GM12875 (cell line): ENCODE results near the gene ADAMTSL3.

Experiments
- H3K4me3 ChIP-seq: one replicate; pipeline ENCODE4 v1.5.1; 2011; ENCODE audit warnings: low read depth, low read length, control low read depth
- TF ChIP-seq, protein P1 (sequence below): IDR thresholded peaks from 2 replicates; pipeline ENCODE4 v1.5.1; 2011; ENCODE audit warnings: low read depth, mild to moderate bottlenecking, control low read depth, inconsistent platforms, low read length, moderate library complexity, borderline replicate concordance; ENCODE audit not compliant: insufficient read depth

ADAMTSL3 gene

DNA sequence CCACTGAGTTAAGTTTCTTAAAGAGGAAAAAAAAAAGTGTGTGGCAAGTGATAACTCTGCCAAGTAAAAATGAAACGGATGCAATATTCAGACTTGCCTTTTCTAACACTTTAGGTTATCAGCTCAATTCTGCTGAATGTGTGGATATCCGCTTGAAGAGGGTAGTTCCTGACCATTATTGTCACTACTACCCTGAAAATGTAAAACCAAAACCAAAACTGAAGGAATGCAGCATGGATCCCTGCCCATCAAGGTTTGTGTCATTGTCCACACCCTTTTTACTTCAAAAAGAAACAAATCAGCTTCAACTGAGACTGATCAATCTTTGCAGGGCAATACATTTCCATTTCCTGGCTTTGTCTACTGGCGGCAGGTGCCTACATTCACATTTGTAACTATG lies 236.1 kb downstream of the ADAMTSL3 start:
- TF ChIP-seq, protein P1, sequence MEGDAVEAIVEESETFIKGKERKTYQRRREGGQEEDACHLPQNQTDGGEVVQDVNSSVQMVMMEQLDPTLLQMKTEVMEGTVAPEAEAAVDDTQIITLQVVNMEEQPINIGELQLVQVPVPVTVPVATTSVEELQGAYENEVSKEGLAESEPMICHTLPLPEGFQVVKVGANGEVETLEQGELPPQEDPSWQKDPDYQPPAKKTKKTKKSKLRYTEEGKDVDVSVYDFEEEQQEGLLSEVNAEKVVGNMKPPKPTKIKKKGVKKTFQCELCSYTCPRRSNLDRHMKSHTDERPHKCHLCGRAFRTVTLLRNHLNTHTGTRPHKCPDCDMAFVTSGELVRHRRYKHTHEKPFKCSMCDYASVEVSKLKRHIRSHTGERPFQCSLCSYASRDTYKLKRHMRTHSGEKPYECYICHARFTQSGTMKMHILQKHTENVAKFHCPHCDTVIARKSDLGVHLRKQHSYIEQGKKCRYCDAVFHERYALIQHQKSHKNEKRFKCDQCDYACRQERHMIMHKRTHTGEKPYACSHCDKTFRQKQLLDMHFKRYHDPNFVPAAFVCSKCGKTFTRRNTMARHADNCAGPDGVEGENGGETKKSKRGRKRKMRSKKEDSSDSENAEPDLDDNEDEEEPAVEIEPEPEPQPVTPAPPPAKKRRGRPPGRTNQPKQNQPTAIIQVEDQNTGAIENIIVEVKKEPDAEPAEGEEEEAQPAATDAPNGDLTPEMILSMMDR: no peak
- H3K4me3 ChIP-seq: no peak overlapping the region

- no peak overlapping the region for H3K4me3 ChIP-seq
- TF ChIP-seq, protein P1: no peak
These were observed 236.7 kb downstream of the ADAMTSL3 start for GRCh38 chr15:83890587-83890986.

- no peak overlapping the region for H3K4me3 ChIP-seq
- TF ChIP-seq, protein P1: no peak
These were observed 238.6 kb downstream of the ADAMTSL3 start for GRCh38 chr15:83892498-83892897.

- TF ChIP-seq, protein P1: no peak
These were observed 239.4 kb downstream of the ADAMTSL3 start for GRCh38 chr15:83893308-83893707.

GRCh38 chr15:83897037-83897436 lies 243.1 kb downstream of the ADAMTSL3 start:
- H3K4me3 ChIP-seq: no peak overlapping the region
- TF ChIP-seq, protein P1: no peak

More at GRCh38 chr15:83893308-83893707, 239.4 kb downstream of the ADAMTSL3 start:
- H3K4me3 ChIP-seq: no peak overlapping the region

DNA sequence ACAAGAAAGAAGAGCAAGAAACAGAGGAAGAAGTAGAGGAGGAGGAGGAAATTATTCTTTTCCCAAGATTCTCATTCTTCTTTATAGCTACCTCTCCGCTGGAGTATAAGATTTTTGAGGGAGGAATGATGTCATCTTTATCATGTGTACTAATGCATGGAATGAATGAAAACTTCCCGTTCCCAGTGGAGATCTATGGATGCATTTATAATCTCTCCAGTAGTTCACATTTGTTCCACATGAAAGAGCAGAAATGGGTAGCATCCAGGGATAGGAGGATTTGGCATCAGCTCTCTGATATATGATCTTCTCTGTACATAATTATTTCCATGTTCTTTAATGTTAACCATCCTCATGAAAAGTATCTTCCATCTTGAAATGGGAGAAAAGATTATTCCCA lies 244.4 kb downstream of the ADAMTSL3 start:
- no peak overlapping the region for H3K4me3 ChIP-seq
- TF ChIP-seq, protein P1: no peak

- TF ChIP-seq, protein P1: no peak
- no peak overlapping the region for H3K4me3 ChIP-seq
These were observed 245.7 kb downstream of the ADAMTSL3 start for GRCh38 chr15:83899670-83900069.
